HepG2 (cell line): Measurements from ENCODE around the gene P3H2. TPM values are rescaled to one million over a fixed set of nuclear protein-coding genes. Genes with fewer than 3 reads are reported as not detected.

Experiments
- ATAC-seq: fragments of 200-7000 bp; cut with Tn5 transposase; 3 replicates; pipeline ENCODE4 v1.9.1; 2020; ENCODE audit warnings: mild to moderate bottlenecking, moderate library complexity
- BruUV-seq: library from RNA; stranded (reverse); fragments of 400-500 nt; replicated peaks from 2 replicates; lab custom pipeline; 2021; lab: Mats Ljungman, UMichigan
- CTCF ChIA-PET: fragments of 300-600 bp; formaldehyde crosslinking; extraction: SDS; loops from one replicate; lab custom pipeline; 2021; ENCODE audit warnings: low total read pairs, inconsistent platforms, low intra/inter-chr PET ratio; lab: Yijun Ruan, JAX
- POLR2A ChIA-PET: fragments of 350-600 bp; sonication (Branson Sonifier 250); formaldehyde crosslinking; loops from one replicate; lab custom pipeline; 2020; ENCODE audit warnings: antibody characterized with exemption, inconsistent platforms; lab: Yijun Ruan, JAX
- DNase-seq: peaks from one replicate; pipeline ENCODE4 v3.0.0-alpha.2; 2015; ENCODE audit warnings: low spot score
- FAIRE-seq: peaks from 3 replicates; lab custom pipeline; 2011; peaks lifted over from hg19 to GRCh38; lab: Jason Lieb, UNC
- H2AFZ ChIP-seq: one replicate; pipeline ENCODE4 v1.6.1; 2011; ENCODE audit warnings: low read length, inconsistent platforms
- H3K27ac ChIP-seq: fragments of 300-600 bp; 3 replicates; pipeline ENCODE4 v1.8.0; 2011; ENCODE audit warnings: mixed run types, mild to moderate bottlenecking, mixed read lengths, low read length, inconsistent platforms; ENCODE audit not compliant: insufficient read depth; ENCODE audit errors: extremely low read length
- H3K27me3 ChIP-seq, 2 experiments: fragments of 200-600 bp in 1 of 2; 2 replicates in 1 of 2; 3 replicates in 1 of 2; pipeline versions ENCODE4 v1.6.0 to v1.8.0; 2011; ENCODE audit warnings: low read length in 2 of 2, mild to moderate bottlenecking in 2 of 2, moderate library complexity in 2 of 2, inconsistent platforms in 1 of 2; ENCODE audit not compliant: insufficient read depth in 2 of 2, control insufficient read depth in 1 of 2
- H3K36me3 ChIP-seq, 2 experiments: fragments of 200-600 bp in 1 of 2; replicated peaks in 1 of 2; 2 replicates in 1 of 2; 3 replicates in 1 of 2; pipeline versions ENCODE4 v1.5.1 to v1.8.0; 2011; ENCODE audit warnings: low read length in 2 of 2, inconsistent platforms in 1 of 2; ENCODE audit not compliant: insufficient read depth in 2 of 2, control insufficient read depth in 1 of 2
- H3K4me1 ChIP-seq: 2 replicates; pipeline ENCODE4 v1.5.1; 2012; ENCODE audit warnings: low read length, inconsistent platforms; ENCODE audit not compliant: insufficient read depth
- H3K4me2 ChIP-seq: 2 replicates; pipeline ENCODE4 v1.6.0; 2011; ENCODE audit warnings: low read depth, low read length, inconsistent platforms
- H3K4me3 ChIP-seq, 3 experiments: fragments of 200-600 bp in 1 of 3; sonication (generic), shearing (Covaris generic) in 1 of 3; replicated peaks in 1 of 3; 2 replicates each; pipeline ENCODE4 v1.5.1; 2011 to 2016; ENCODE audit warnings: low read length in 3 of 3, inconsistent platforms in 2 of 3, low read depth in 2 of 3, mild to moderate bottlenecking in 2 of 3, control low read depth in 1 of 3, mixed read lengths in 1 of 3; ENCODE audit not compliant: insufficient read depth in 1 of 3
- H3K79me2 ChIP-seq: one replicate; pipeline ENCODE4 v1.6.1; 2011; ENCODE audit warnings: low read length, inconsistent platforms; ENCODE audit not compliant: insufficient read depth
- H3K9ac ChIP-seq: 2 replicates; pipeline ENCODE4 v1.6.0; 2011; ENCODE audit warnings: mild to moderate bottlenecking, low read depth, low read length, inconsistent platforms; ENCODE audit not compliant: insufficient read depth
- H3K9me3 ChIP-seq: 2 replicates; pipeline ENCODE4 v1.5.1; 2012; ENCODE audit warnings: mild to moderate bottlenecking, low read length
- H4K20me1 ChIP-seq: 2 replicates; pipeline ENCODE4 v1.6.0; 2011; ENCODE audit warnings: inconsistent platforms, mild to moderate bottlenecking, low read length, moderate library complexity; ENCODE audit not compliant: insufficient read depth
- ATF7-NPFF ChIP-seq: sonication (generic); formaldehyde crosslinking; IDR thresholded peaks from 2 replicates; pipeline ENCODE4 v1.8.1; 2023; ENCODE audit warnings: mild to moderate bottlenecking, low read depth, missing genetic modification reagents, moderate library complexity
- FOSL2 ChIP-seq: sonication (generic); formaldehyde crosslinking; IDR thresholded peaks from 2 replicates; pipeline ENCODE4 v1.4.0; 2020; ENCODE audit warnings: missing genetic modification reagents
- FOXJ3 ChIP-seq: sonication (generic); formaldehyde crosslinking; IDR thresholded peaks from 2 replicates; pipeline ENCODE4 v1.4.0; 2020; ENCODE audit warnings: missing genetic modification reagents, mild to moderate bottlenecking, borderline replicate concordance
- HMGA1 ChIP-seq: sonication (generic); formaldehyde crosslinking; conservative IDR thresholded peaks from 2 replicates; pipeline ENCODE4 v1.4.0; 2020; ENCODE audit warnings: missing genetic modification reagents
- HOXA9 ChIP-seq: sonication (generic); formaldehyde crosslinking; IDR thresholded peaks from 2 replicates; pipeline ENCODE4 v1.8.1; 2022; ENCODE audit warnings: missing genetic modification reagents, mild to moderate bottlenecking, moderate library complexity, borderline replicate concordance
- JUND ChIP-seq: sonication (generic); formaldehyde crosslinking; IDR thresholded peaks from 2 replicates; pipeline ENCODE4 v1.8.0; 2022; ENCODE audit warnings: mild to moderate bottlenecking, missing genetic modification reagents
- MTA3 ChIP-seq: sonication (generic); formaldehyde crosslinking; IDR thresholded peaks from 2 replicates; pipeline ENCODE4 v1.4.0; 2020; ENCODE audit warnings: missing genetic modification reagents
- SALL1 ChIP-seq: sonication (generic); formaldehyde crosslinking; IDR thresholded peaks from 2 replicates; pipeline ENCODE4 v1.8.0; 2022; ENCODE audit warnings: mild to moderate bottlenecking, missing genetic modification reagents
- SIN3B ChIP-seq: fragments of 150-350 bp; IDR thresholded peaks from 2 replicates; pipeline ENCODE4 v1.6.1; 2014; ENCODE audit warnings: low read length
- SRSF9 ChIP-seq: fragments of 200-400 bp; formaldehyde crosslinking; IDR thresholded peaks from 2 replicates; pipeline ENCODE4 v1.6.1; 2018; ENCODE audit warnings: borderline replicate concordance, mild to moderate bottlenecking, low read depth, low read length; ENCODE audit not compliant: insufficient read depth, poor library complexity, severe bottlenecking
- TEAD2 ChIP-seq: sonication (generic); formaldehyde crosslinking; IDR thresholded peaks from 2 replicates; pipeline ENCODE4 v1.9.0; 2021; ENCODE audit warnings: missing genetic modification reagents
- ZBTB39 ChIP-seq: sonication (generic); formaldehyde crosslinking; IDR thresholded peaks from 2 replicates; pipeline ENCODE4 v1.5.0; 2020; ENCODE audit warnings: missing genetic modification reagents
- ZNF343 ChIP-seq: sonication (generic); formaldehyde crosslinking; IDR thresholded peaks from 2 replicates; pipeline ENCODE4 v1.4.0; 2020; ENCODE audit warnings: mild to moderate bottlenecking, missing genetic modification reagents
- ZNF460 ChIP-seq: sonication (generic); formaldehyde crosslinking; IDR thresholded peaks from 2 replicates; pipeline ENCODE4 v1.5.1; 2020; ENCODE audit warnings: missing genetic modification reagents, mild to moderate bottlenecking, borderline replicate concordance
- ZNF484 ChIP-seq: sonication (generic); formaldehyde crosslinking; IDR thresholded peaks from 2 replicates; pipeline ENCODE4 v1.5.1; 2020; ENCODE audit warnings: mild to moderate bottlenecking, low read depth, missing genetic modification reagents, borderline replicate concordance
- ZNF709 ChIP-seq: sonication (generic); formaldehyde crosslinking; IDR thresholded peaks from 2 replicates; pipeline ENCODE4 v1.5.0; 2020; ENCODE audit warnings: mild to moderate bottlenecking, missing genetic modification reagents
- ZNF780A ChIP-seq: sonication (generic); formaldehyde crosslinking; IDR thresholded peaks from 2 replicates; pipeline ENCODE4 v1.8.0; 2022; ENCODE audit warnings: mild to moderate bottlenecking, missing genetic modification reagents, moderate library complexity
- ZSCAN5A ChIP-seq: sonication (generic); formaldehyde crosslinking; IDR thresholded peaks from 2 replicates; pipeline ENCODE4 v1.8.0; 2022; ENCODE audit warnings: mild to moderate bottlenecking, missing genetic modification reagents, borderline replicate concordance
- WGBS: methylation state at CpG from one replicate; pipeline ENCODE4 v1.1.6; 2017; ENCODE audit warnings: low lambda C conversion rate; 5-methylcytosine and 5-hydroxymethylcytosine counted together
- in situ Hi-C: cut with HindIII; loops from 2 replicates; pipeline ENCODE4 v1.10.0; 2017; ENCODE audit warnings: low pct_unique_long_range_greater_than_20kb; ENCODE audit not compliant: extremely low pct_ligation_motif_present
- intact Hi-C: fragments of 100-400 bp; cut with micrococcal nuclease; formaldehyde crosslinking; loops from one replicate; pipeline ENCODE4 v1.10.0; 2022; ENCODE audit not compliant: unreplicated experiment
- polyA plus RNA-seq, 8 experiments: library from polyadenylated mRNA; depleted of rRNA in 3 of 8; stranded (reverse) in 7 of 8; unstranded in 1 of 8; fragments of >200 nt; fragmentation: Illumina TruSeq in 4 of 8; extraction: Trizol in 4 of 8; gene quantifications; 2 replicates each; pipeline versions ENCODE4 v1.2.1 to v1.2.3, GENCODE V29; 2011 to 2016; ENCODE audit warnings: low read depth in 4 of 8, missing spikeins in 1 of 8, mixed read lengths in 1 of 8; ENCODE audit not compliant: insufficient read depth in 1 of 8
- total RNA-seq, 5 experiments: library from RNA; depleted of rRNA; stranded (reverse); fragments of >200 nt; fragmentation: Illumina TruSeq; extraction: Trizol; gene quantifications; 2 replicates each; pipeline ENCODE4 v1.2.3, GENCODE V29; 2016; ENCODE audit warnings: low read depth in 1 of 5
- TF ChIP-seq, protein P1 (sequence below): sonication (generic); formaldehyde crosslinking; IDR thresholded peaks from 2 replicates; pipeline ENCODE4 v1.9.0; 2022; ENCODE audit warnings: missing genetic modification reagents, mild to moderate bottlenecking, borderline replicate concordance

Gene P3H2
- total and polyA plus RNA-seq, 2 of the 13 experiments (the other 11 are each of a cell fraction or from before 2014, with no cell fraction given): not detected

DNA sequence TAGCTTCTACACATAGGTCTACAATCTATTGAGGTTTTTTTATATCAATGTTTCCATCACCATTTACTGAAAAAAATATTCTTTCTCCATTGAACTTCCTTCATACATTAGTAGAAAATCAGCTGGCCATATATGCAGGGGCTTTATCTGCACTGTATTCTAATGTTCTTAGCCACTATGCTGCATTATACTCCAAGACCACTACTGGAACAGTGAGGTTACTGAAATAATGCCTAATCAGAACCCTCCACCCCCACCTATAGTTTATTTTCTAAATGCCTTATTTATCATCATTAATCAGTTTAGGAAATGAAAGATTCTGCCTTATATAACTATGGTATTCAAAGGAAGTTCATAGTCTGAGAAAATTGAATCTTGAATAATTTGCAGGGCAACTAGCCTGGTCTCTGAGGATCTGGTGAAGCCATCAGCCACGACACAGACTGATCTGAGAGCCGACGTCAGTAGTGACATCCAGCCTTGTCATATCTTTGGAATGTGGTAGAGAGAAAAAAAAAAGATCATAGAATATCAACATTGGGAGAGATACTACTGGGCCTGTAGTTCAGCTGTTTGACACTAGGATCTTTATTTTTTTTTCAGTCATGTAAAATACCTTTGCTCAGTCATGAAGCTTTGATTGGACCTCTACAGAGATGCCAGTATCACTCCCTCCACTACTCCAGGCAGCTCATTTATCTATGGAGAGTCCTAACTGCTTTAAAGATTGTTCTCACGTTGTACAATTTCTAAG, 66.6 kb downstream of the P3H2 start:
- H3K27me3 ChIP-seq: no peaks in the 10 kb centered on the region
- no peaks in the 10 kb centered on the region for H3K79me2 ChIP-seq
- FAIRE-seq (no peak), DNase-seq (no peak), ATAC-seq (no peak)
- H3K4me2 ChIP-seq: no peak overlapping the region
- no peak for TF ChIP-seq SIN3B
- TF ChIP-seq HMGA1: no peak
- no peak for TF ChIP-seq HOXA9 (CRISPR knock-in tag)
- no peak for TF ChIP-seq ZSCAN5A (CRISPR knock-in tag)
- no peak for TF ChIP-seq SRSF9
- TF ChIP-seq JUND: no peak
- no peak for TF ChIP-seq ZNF343 (CRISPR knock-in tag)
- TF ChIP-seq, protein P1, sequence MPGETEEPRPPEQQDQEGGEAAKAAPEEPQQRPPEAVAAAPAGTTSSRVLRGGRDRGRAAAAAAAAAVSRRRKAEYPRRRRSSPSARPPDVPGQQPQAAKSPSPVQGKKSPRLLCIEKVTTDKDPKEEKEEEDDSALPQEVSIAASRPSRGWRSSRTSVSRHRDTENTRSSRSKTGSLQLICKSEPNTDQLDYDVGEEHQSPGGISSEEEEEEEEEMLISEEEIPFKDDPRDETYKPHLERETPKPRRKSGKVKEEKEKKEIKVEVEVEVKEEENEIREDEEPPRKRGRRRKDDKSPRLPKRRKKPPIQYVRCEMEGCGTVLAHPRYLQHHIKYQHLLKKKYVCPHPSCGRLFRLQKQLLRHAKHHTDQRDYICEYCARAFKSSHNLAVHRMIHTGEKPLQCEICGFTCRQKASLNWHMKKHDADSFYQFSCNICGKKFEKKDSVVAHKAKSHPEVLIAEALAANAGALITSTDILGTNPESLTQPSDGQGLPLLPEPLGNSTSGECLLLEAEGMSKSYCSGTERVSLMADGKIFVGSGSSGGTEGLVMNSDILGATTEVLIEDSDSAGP: no peak
- no peak for TF ChIP-seq FOXJ3 (CRISPR knock-in tag)
- no peak for TF ChIP-seq ZNF780A (CRISPR knock-in tag)
- TF ChIP-seq SALL1 (CRISPR knock-in tag): no peak
- TF ChIP-seq ZBTB39 (CRISPR knock-in tag): no peak
- TF ChIP-seq ZNF484: no peak
- TF ChIP-seq TEAD2 (CRISPR knock-in tag): no peak
- TF ChIP-seq FOSL2 (CRISPR knock-in tag): no peak
- no peak for TF ChIP-seq ZNF460 (CRISPR knock-in tag)
- no peak for TF ChIP-seq ZNF709 (CRISPR knock-in tag)
- TF ChIP-seq MTA3 (CRISPR knock-in tag): no peak
- TF ChIP-seq ATF7-NPFF (CRISPR knock-in tag): no peak
- intact Hi-C loops (no loop called here), in situ Hi-C loops (no loop called here)
- no peak overlapping the region for H3K4me3 ChIP-seq
- ChIA-PET CTCF (interaction anchor here (0.6 kb wide), 1 partner anchor 42 kb away, joined by 3 read pairs; no protein-coding TSS in a partner anchor), POLR2A (no interaction called here)
- H3K36me3 ChIP-seq: no peaks in the 10 kb centered on the region
- WGBS: 23% methylated on average over 4 of the region's 4 CpGs
- no peak overlapping the region for H2AFZ ChIP-seq
- no TSS peak for BruUV-seq
- H3K27ac ChIP-seq: no peak overlapping the region
- no peaks in the 10 kb centered on the region for H3K4me1 ChIP-seq
- no peaks in the 10 kb centered on the region for H3K9me3 ChIP-seq
- H4K20me1 ChIP-seq: no peaks in the 10 kb centered on the region
- no peak overlapping the region for H3K9ac ChIP-seq
